ENCODE data around the gene MYL3.

MYL3 gene

DNA sequence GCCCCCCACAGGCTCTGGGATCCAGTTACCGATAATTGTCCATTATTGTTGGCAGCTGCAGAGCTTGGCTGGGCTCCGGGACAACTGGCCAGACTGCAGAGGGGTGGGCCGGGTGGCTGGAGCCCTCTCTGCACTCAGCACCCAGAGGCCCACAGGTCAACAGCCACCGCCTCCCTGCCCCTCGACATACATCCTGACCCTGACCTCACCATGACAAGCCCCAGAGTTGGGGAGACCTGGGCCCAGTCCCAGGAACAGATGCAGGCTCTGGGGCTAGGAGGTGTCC, 36.7 kb upstream of the MYL3 start:
- DNase-seq: no peak

DNA sequence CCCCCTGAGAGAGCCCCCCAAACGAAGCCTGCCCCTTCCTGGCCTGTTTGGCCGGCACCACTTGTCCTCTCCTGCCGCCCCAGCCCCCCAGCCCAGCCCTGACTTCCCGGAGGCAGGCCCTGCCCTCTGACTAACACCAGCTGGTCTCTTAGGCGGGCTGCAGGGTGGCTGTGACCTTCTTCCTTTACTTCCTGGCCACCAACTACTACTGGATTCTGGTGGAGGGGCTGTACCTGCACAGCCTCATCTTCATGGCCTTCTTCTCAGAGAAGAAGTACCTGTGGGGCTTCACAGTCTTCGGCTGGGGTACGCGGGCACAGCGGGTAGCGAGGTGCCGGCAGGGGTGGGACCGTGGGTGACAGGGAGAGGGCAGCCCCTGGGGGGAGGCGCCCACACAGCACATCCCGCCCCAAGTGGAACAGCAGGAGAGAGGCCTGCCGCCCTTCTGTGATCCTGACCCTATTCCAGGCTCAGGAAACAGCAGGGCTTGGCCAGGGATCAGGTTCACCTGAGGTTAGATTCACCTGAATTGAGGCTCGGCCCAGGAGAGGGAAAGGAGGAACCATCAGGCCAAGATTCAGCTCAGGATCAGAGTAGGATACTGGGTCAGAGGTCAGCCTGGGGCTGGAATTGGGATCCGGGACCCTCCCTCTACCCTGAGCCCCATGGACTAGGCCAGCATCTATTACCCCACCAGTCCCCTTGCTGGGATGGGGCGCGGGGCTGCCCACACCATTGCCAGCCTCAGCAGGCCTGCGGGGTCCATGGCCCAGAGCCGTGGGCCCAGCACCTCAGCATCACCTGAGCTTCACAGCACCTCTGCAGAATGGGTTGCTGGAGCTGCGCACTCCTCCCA, 36.1 kb upstream of the MYL3 start:
- no peak for DNase-seq

DNA sequence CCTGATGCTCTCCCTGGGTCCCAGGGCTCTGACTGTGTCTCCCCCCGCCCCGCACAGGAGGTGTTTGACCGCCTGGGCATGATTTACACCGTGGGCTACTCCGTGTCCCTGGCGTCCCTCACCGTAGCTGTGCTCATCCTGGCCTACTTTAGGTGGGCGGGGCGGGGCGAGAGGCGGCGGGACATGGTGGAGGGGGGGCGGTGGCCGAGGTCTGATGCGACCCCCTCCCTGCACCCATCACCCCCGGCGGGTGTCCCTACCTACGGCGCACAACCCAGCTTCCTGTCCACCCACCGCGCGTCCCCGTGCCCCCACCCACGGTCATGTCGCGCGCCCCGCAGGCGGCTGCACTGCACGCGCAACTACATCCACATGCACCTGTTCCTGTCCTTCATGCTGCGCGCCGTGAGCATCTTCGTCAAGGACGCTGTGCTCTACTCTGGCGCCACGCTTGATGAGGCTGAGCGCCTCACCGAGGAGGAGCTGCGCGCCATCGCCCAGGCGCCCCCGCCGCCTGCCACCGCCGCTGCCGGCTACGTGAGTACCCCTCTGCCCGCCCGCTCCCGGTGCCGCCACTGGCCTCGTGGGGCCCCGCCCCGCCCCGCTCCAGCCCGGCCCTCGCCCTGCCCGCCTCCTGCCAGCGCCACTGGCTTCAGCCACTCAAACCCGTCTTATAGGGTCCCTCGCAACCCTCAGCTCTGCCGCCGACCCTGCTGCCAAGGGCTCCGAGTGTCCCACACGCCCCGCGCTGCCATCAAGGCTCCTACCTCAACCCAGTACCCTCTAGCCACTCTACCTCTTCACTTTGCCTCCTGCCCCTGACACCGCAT, 35.3 kb upstream of the MYL3 start:
- DNase-seq: no peak

DNA sequence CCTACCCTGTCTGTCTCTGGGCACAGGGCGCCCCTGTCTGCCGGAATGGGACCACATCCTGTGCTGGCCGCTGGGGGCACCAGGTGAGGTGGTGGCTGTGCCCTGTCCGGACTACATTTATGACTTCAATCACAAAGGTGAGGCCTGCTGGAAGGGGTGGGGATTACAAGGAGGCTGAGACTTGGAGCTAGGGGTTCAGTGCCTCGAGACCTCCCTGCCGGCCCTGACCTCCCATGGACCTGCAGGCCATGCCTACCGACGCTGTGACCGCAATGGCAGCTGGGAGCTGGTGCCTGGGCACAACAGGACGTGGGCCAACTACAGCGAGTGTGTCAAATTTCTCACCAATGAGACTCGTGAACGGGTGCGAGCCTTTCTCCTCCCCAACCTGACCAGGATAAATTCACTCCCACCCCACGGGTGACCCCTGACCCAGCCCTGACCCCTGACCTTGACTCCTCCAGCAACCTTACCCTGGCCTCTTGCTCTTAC, 34.6 kb upstream of the MYL3 start:
- no peak for DNase-seq

DNA sequence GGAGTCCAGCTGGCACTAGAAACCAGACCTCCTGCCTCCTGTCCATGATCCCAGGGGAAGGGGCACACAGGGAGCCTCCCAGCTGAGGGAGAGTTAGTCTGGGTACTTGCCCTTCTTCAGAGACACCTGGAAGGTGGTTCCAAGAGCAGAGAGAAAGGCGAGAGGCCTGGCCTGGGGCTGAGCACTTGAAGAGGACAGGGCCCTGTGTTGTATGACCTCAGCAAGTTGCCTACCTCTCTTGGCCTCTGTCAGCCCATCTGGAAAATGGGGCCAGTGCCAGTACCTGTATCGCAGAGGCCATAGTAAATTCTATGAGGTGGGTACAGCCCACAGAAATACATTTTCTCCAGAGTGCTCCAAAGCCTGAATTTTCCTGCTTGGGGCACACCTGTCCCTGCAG, 33.8 kb upstream of the MYL3 start:
- DNase-seq: no peak

DNA sequence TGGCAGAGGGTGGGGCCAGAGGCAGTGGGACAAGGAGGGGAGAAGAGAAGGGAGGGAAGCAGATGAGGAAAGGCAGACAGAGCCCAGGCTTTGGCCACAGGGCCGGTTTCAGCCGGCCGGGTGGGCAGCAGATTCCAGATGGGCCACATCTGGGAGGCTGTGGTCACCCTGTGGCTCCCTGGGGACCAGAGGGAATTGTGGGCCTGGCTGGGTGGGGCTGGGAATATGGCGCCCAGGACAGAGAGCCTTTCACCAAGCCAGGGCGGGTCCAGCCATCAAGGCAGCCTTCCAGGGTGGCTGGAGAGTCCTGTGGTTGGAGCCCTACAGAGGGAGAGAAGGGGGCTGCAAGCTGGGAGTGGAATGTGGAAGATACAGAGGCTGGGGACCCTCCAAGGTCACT, 33.1 kb upstream of the MYL3 start:
- no peak for DNase-seq

DNA sequence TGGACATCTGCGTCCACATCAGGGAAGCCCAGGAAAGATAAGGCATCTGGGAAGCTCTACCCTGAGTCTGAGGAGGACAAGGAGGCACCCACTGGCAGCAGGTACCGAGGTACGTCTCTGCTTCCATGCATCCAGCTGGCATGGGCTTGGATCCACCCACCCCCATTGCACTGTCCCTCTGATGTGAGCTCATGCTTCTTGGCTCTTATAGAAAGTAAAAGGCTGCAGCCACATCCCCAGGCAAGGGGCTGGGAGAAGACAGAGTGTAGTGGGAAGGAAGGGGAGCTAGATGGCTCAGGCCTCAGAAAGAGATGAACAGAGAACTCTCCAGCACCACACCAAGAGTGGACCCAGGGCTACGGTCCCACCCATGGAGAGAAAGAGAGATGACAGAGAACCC, 32.5 kb upstream of the MYL3 start:
- DNase-seq: no peak

DNA sequence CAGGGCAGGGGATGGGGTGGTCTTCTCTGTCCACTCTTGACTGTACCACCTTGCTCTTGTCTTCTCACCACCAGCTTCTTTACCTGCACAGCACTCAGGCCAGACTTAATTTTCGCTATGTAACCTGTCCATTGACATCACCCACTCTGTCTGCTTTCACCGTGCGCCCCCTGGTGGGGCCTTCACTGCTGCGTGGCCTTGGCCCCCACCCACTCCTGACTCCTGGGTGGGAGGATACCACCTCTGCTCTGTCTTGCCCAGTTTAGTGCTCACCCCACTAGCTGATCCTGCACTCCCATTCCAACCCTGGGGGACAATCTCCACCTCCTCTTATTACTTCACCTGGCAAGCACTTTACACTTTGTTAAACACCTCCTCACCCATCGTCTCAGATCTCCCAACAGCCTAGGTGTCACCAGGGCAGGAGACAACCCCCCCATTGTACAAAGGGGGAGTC, 32.0 kb upstream of the MYL3 start:
- peak; percentile 66 for DNase-seq

DNA sequence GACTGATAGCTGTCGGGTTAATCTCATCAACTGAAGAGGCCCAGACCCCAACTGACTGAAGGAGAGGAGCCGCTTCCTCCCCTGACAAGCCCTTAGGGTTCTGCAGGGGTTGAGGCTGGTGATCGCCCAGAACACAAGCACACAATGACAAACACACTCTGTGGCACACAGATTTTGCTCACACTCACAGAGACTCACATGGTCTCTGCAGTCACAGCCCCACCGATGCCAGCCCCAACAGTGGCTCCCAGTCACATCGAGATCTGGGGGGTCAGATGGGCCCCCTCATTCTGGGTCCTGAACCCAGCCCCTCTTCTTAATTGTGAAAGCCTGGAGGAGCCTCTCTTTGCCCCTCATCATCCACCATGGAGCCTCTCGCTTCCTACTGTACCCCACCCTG, 31.0 kb upstream of the MYL3 start:
- no peak for DNase-seq

DNA sequence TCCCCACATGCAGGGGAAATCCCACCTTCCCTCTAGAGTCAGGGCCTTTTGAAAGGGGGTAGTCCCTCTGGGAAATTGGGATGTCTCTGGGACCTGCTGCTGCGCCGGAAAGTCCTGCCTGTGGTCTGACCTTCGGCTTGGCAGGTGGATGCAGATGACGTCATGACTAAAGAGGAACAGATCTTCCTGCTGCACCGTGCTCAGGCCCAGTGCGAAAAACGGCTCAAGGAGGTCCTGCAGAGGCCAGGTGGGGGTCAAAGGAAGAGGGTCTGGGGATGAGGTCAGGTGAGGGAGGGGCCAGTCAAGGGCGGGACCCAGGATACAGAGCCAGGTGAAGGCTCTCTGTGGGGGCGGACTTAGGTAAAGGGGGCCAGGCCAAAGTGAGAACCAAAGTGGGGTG, 30.5 kb upstream of the MYL3 start:
- DNase-seq: no peak

DNA sequence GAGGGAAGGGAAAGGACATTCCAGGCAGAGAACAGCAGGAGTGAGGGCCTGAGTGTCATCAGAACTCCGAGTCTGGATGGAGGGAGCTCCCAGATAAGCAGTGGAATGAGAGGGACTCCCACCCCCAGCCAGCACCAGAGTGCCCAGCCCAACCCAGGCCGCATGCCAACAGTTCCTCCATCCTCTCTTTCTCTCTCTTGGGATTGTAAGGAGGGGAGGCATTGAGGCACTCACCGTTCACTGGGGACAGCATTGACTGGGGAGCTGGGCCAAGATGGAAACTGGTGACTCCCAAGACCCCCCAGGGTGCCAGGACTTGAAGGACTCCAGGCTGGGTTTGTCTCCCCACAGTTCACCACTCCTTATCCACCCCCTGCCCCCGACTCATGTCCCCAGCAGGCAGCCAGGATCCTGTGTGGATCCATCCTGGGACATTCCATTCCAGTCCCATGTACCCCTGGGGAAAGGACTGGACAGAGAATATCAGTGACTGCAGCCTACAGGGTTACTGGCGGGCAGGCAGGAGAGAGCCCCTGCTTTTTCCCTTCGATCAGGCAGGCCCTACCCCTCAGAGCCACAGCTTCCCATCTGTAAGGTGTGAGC, 30.0 kb upstream of the MYL3 start:
- no peak for DNase-seq

DNA sequence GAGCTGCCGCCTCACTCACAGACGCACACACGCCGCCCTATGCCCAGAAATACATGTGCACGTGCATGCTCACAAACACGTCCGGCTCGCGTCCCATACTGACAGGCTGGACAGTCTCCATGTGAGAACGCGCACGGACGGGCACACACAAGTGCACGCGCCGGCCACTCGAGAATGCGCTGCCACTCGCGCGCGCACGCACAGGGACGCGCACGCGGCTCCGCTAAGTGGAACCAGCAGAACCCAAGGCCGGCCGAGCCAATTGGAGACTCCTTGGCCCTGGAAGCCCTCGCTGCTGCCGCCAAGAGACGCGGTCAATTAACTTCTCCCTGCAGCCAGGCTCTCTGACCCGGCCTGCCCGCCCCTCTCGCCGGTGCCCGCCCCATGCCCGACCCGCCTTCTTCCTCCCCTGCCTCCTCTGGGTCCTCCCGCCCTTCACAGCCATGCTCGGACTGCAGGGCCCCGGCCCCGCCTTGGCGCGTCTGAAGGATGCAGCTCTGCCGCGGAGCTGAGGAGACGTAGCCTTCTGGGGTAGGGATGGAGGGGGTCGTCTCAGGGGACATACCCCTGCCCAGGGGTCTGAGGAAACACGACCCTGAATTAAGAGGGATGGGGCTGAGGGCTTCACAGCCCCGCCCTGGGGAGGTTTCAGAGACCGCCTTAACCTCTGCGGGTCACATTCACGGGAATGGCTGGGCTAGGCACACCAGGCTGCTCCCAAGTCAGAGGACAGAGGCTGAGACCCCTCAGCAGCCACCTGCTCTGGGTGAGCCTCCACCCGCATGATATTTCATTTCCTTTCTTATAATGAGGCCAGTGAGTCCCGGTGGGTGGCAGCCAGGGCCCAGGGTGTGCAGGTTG, 29.3 kb upstream of the MYL3 start:
- peak; percentile 81 for DNase-seq

DNA sequence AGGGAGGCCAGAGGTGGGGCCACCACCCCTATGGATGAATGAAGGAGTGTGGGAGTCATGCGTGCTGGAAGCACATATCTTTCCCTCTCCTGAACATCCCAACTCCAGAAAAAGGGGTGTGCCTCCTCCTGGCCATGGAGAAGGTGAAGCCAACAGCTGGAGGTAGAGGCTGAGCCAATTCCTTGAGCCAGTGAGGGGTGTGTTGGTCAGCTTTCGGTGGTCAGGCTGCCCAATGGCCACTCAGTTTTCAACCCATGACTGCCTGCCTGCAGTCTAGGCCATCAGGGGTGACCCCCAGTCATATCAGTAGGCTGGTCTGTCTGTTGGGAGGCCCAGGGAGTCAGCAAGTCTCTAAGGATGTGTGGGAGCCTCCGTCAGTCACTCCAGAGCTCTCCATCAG, 27.9 kb upstream of the MYL3 start:
- DNase-seq: no peak

DNA sequence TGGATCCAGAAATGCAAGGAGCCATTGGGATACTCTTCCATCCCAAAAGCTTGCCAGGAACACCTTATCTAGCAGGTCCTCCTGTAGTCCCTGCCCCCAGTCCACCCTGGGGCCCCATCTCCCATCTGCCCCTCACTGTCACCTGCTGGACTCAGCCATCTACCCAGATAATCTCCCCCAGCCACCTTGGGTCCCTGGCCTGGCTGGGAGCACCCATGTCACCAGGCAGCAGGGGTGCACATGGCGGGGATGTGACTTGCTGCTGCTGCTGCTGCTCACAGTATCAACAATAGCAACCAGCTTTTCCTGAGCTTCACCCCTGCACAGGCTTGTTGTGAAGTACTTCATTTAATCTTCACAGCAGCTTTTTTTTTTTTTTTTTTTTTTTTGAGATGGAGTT, 26.9 kb upstream of the MYL3 start:
- no peak for DNase-seq

DNA sequence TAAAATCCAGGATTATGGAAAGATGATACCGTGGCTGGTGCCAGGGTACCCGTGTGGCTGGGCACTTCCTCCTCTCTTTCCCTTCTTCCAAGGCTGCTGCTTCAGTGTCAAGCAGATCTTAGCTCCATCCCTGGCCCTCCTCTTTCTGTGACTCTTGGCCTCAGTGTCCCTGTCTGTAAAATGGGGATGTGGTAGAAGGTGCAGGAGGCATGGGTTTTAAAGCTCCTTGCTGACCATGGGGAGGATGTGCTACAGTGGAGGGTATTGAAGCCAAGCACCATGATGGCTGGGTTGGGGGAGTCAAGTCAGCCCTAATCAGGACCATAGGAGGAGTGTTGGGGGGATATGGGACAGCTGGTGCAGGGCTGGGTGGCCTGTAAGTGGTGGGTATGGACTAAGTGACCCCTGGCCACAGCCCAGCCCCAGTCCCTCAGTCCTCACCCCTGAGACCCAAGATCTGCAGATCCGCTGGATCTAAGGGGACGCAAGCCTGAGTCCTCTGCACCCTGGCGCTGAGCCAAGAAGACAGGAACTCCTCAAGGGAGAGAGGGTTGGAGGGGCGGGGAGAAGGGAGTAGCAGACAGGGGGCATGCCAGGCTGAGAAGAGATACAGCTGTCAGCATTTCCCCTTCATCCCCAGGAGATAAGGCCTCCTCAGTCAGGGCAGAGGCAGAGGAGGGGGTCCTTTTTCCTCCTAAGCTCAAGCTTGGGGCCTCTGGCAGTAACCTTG, 26.3 kb upstream of the MYL3 start:
- DNase-seq: no peak

DNA sequence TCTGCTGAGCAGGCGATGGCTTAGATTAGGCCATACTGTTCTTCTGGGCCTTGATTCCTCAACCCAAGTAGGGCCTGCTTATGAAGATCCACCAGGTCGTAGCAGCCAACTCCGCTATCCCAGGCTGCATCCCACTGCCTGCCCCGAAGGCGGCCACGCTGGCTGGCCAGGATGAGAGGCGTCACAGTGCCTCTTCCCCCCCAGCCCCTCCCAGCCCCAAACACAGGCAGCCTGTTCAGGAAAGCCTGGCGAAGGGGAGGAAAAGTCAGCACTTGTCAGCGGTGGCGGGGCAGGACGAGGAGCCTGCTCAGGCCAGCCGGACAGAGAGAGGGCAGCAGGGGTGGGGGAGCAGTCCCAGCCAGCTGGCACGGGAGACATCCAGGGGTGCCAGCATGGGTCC, 25.5 kb upstream of the MYL3 start:
- DNase-seq: no peak

DNA sequence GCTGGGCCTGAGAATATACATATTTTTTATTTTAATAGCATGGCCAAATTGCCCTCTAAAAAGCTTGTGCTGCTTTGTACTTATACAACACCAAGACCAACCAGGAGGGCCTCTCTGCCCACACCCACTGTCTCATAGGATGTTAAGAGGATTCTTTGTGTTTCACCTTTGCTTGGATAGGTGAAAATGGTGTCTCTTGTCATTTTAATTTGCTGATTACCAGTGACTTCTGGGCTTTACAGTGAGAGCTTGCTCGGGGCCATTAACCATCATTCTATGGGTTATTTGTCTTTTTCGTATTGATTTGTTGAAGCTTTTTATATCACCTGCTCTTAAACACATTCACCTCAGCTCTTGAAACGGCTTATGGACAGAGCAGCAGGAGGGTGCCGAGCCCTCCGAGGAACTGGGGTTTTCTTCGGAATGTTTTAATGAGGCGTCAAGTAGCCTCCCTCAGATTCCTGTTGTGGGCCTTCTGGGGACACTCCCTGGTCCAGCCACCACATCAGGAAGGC, 24.8 kb upstream of the MYL3 start:
- DNase-seq: no peak

DNA sequence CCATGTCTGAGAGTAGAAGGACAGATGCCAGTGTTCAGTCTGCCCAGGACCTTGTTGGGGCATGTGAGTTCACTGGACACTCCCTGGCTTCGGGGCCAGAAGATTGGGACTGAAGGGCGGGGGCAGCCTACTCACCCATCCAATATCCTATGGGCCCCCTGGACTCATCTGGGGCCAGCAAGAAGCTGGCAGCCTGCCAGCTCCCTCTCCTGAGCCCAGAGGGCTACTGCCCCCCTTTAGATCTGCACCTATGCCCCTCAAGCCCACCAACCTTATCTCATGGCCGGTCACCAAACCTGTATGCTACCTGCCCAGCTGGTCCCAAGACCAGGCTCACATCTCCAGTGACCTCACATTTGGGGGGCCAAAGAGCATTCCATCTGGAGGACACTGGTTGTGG, 22.4 kb upstream of the MYL3 start:
- DNase-seq: no peak

DNA sequence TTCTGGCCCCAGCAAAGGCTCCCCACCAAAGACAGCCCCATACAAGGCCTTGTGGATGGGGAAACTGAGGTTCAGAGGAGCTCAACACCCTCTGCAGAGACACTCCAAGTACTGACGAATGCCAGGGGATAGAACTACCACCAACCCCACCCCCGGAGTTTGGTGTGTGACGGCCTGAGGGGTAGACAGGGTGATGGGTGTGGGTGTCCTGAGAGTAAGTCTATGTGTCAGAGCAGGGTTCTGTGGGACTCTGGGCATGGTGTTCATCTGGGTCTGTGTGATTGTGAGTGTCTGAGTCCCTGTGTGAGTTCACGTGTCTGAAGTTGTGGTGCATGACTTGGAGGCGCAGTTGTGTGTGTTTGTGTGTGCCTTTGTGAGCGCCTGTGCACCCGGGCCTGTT, 21.7 kb upstream of the MYL3 start:
- no peak for DNase-seq

DNA sequence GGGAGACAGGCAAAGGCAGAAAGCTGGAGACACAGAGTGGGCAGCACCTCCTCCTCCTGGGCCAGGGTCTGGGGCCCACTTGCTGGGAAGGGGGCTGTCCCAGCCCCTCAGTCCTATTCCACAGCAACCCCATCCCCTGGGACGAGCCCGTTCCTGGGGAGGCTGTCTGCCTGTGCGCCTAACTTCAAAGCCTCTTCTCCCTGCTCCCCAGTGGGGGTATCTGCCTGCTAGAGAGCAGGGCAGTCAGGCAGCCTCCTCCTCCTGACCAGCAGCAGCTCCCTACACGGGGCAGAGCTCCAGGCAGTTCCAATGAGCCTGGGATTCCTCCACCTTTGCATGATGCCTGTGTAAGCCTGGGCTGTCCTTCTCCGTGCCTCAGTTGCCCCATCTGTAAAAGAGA, 21.2 kb upstream of the MYL3 start:
- DNase-seq: no peak

DNA sequence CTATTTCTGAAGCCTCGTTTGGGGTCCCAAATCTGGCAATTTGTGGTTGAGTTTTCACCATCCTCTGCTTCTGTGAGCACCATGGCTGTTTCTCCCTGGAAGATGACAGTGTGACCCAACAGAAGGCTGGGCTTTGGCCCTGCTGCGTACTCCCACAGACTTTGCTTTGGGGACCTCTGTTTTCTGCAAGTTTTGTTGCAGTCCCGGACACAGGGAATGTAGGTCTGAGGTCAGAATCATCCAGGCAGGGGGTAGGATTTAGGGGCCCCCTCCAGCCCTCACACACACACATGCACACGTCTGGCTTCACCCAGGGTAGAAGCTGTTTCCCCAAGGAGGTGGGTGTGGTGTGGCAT, 20.6 kb upstream of the MYL3 start:
- DNase-seq: no peak
